K562 (cell line): ENCODE data around the gene RAB1B. TPM values are rescaled to one million over a fixed set of nuclear protein-coding genes. Genes with fewer than 3 reads are reported as not detected.

Experiments
- ATAC-seq: fragments of 200-7000 bp; cut with Tn5 transposase; 3 replicates; pipeline ENCODE4 v1.9.1; 2020; ENCODE audit warnings: moderate library complexity
- BruUV-seq: library from RNA; stranded (reverse); fragments of 400-500 nt; replicated peaks from 2 replicates; lab custom pipeline; 2021; lab: Mats Ljungman, UMichigan
- CTCF ChIA-PET: fragments of 300-600 bp; formaldehyde crosslinking; extraction: SDS; loops from one replicate; lab custom pipeline; 2021; ENCODE audit warnings: low intra/inter-chr PET ratio; lab: Yijun Ruan, JAX
- POLR2A ChIA-PET: fragments of 300-600, 350-650 bp; sonication (Branson Sonifier 250); formaldehyde crosslinking; extraction: SDS; loops from one replicate; lab custom pipeline; 2021; ENCODE audit warnings: antibody characterized with exemption, inconsistent platforms; lab: Yijun Ruan, JAX
- DNase-seq, 4 experiments: peaks; one replicate each; pipeline versions ENCODE4 v3.0.0 to v3.0.0-alpha.2; 2011 to 2018; ENCODE audit warnings: low spot score in 3 of 4, mixed read lengths in 3 of 4; ENCODE audit errors: extremely low read depth in 1 of 4
- FAIRE-seq: peaks from 2 replicates; lab custom pipeline; 2011; peaks lifted over from hg19 to GRCh38; lab: Jason Lieb, UNC
- H2AFZ ChIP-seq: 2 replicates; pipeline ENCODE4 v1.6.0; 2011; ENCODE audit warnings: low read depth, low read length, control low read depth, inconsistent platforms
- H3K27ac ChIP-seq: fragments of 200-600 bp; 3 replicates; pipeline ENCODE4 v1.8.0; 2011; ENCODE audit warnings: low read depth, mild to moderate bottlenecking, control low read depth, inconsistent platforms, low read length, moderate library complexity, mixed read lengths; ENCODE audit errors: extremely low read depth
- H3K27me3 ChIP-seq, 2 experiments: fragments of 300-600 bp in 1 of 2; 2 replicates in 1 of 2; 3 replicates in 1 of 2; pipeline versions ENCODE4 v1.6.0 to v1.8.0; 2011; ENCODE audit warnings: inconsistent platforms in 2 of 2, low read length in 2 of 2, mild to moderate bottlenecking in 1 of 2, mixed read lengths in 1 of 2, moderate library complexity in 1 of 2; ENCODE audit not compliant: control insufficient read depth in 2 of 2, insufficient read depth in 2 of 2
- H3K36me3 ChIP-seq: fragments of 300-600 bp; 3 replicates; pipeline ENCODE4 v1.8.0; 2011; ENCODE audit warnings: mild to moderate bottlenecking, low read length, inconsistent platforms; ENCODE audit not compliant: control insufficient read depth, insufficient read depth
- H3K4me1 ChIP-seq, 2 experiments: fragments of 200-600 bp in 1 of 2; replicated peaks in 1 of 2; 2 replicates in 1 of 2; 3 replicates in 1 of 2; pipeline versions ENCODE4 v1.5.1 to v1.8.0; 2011; ENCODE audit warnings: inconsistent platforms in 2 of 2, low read length in 2 of 2, mild to moderate bottlenecking in 1 of 2, mixed read lengths in 1 of 2, moderate library complexity in 1 of 2; ENCODE audit not compliant: control insufficient read depth in 2 of 2, insufficient read depth in 2 of 2
- H3K4me2 ChIP-seq: 2 replicates; pipeline ENCODE4 v1.6.1; 2011; ENCODE audit warnings: low read length, control low read depth, inconsistent platforms, mixed read lengths; ENCODE audit not compliant: insufficient read depth
- H3K4me3 ChIP-seq: fragments of 200-600 bp; sonication (generic), shearing (Covaris generic); 2 replicates; pipeline ENCODE4 v1.5.1; 2016; ENCODE audit warnings: control low read depth, inconsistent platforms
- H3K79me2 ChIP-seq: fragments of 200-600 bp; 3 replicates; pipeline ENCODE4 v1.8.0; 2011; ENCODE audit warnings: low read length, inconsistent platforms; ENCODE audit not compliant: control insufficient read depth, insufficient read depth
- H3K9ac ChIP-seq, 2 experiments: 2 replicates each; pipeline versions ENCODE4 v1.6.0 to v1.6.1; 2011; ENCODE audit warnings: low read depth in 2 of 2, low read length in 2 of 2, control low read depth in 1 of 2, inconsistent platforms in 1 of 2, mild to moderate bottlenecking in 1 of 2, mixed read lengths in 1 of 2; ENCODE audit not compliant: insufficient read depth in 1 of 2
- H3K9me1 ChIP-seq: one replicate; pipeline ENCODE4 v1.6.0; 2011; ENCODE audit warnings: inconsistent platforms, mild to moderate bottlenecking, low read length, moderate library complexity; ENCODE audit not compliant: control insufficient read depth, insufficient read depth
- H3K9me3 ChIP-seq: replicated peaks from 2 replicates; pipeline ENCODE4 v1.5.1; 2011; ENCODE audit warnings: low read depth, low read length, inconsistent platforms; ENCODE audit not compliant: control insufficient read depth, insufficient read depth
- H4K20me1 ChIP-seq: replicated peaks from 2 replicates; pipeline ENCODE4 v1.6.1; 2011; ENCODE audit warnings: low read length, inconsistent platforms, mixed read lengths; ENCODE audit not compliant: control insufficient read depth, insufficient read depth
- ELF1 ChIP-seq: fragments of 200-800 bp; sonication (Bioruptor generic); IDR thresholded peaks from 2 replicates; pipeline ENCODE4 v1.6.1; 2016; ENCODE audit warnings: missing genetic modification characterization, missing compliant biosample characterization
- HNRNPUL1 ChIP-seq: fragments of 200-400 bp; formaldehyde crosslinking; IDR thresholded peaks from 2 replicates; pipeline ENCODE4 v1.6.1; 2017; ENCODE audit warnings: low read length
- NR2C2 ChIP-seq, 2 experiments: fragments of 200-800 bp in 1 of 2; sonication (Bioruptor generic) in 1 of 2; sonication (generic) in 1 of 2; formaldehyde crosslinking in 1 of 2; IDR thresholded peaks; 2 replicates each; pipeline versions ENCODE4 v1.6.1 to v1.8.0; 2016 to 2022; ENCODE audit warnings: mild to moderate bottlenecking in 1 of 2, missing compliant biosample characterization in 1 of 2, missing genetic modification characterization in 1 of 2, missing genetic modification reagents in 1 of 2
- ZHX1 ChIP-seq: fragments of 150-350 bp; conservative IDR thresholded peaks from 2 replicates; pipeline ENCODE4 v1.6.1; 2014; ENCODE audit warnings: low read length
- ZNF174 ChIP-seq: fragments of 250-450 bp; sonication (Bioruptor Pico); IDR thresholded peaks from 2 replicates; pipeline ENCODE4 v1.4.0; 2020; ENCODE audit warnings: mild to moderate bottlenecking
- ZNF384 ChIP-seq: IDR thresholded peaks from 2 replicates; pipeline ENCODE4 v1.6.1; 2012; ENCODE audit warnings: low read depth, low read length, improper control_type of control experiment
- WGBS: fragments of 100-300 bp; shearing (Covaris generic); methylation state at CpG from one replicate; pipeline ENCODE4 v1.1.6; 2016; ENCODE audit warnings: low coverage, mixed read lengths; ENCODE audit not compliant: insufficient coverage; ENCODE audit errors: missing lambda C conversion rate; 5-methylcytosine and 5-hydroxymethylcytosine counted together
- in situ Hi-C: fragments of 300-500 bp; cut with MboI; formaldehyde crosslinking; loops from 4 replicates; pipeline ENCODE4 v1.15.0; 2018; ENCODE audit warnings: inconsistent platforms, mixed read lengths
- intact Hi-C: fragments of 100-400 bp; cut with micrococcal nuclease; formaldehyde crosslinking; loops from 2 replicates; pipeline ENCODE4 v1.14.2; 2022
- polyA plus RNA-seq, 8 experiments: library from polyadenylated mRNA; depleted of rRNA in 4 of 8; stranded (reverse) in 5 of 8; unstranded in 3 of 8; fragments of >200 nt; fragmentation: Nextera tagmentation in 2 of 8; fragmentation: Illumina TruSeq in 1 of 8; extraction: Ambion mirVana in 2 of 8; extraction: Trizol in 1 of 8; gene quantifications; 2 replicates each; pipeline versions ENCODE4 v1.2.1 to v1.2.3, GENCODE V29; 2011 to 2014; ENCODE audit warnings: inconsistent platforms in 1 of 8, missing spikeins in 1 of 8
- total RNA-seq, 7 experiments: library from RNA; depleted of rRNA in 6 of 7; stranded (reverse); fragments of >200 nt in 6 of 7; fragmentation: Illumina TruSeq in 2 of 7; extraction: Trizol in 2 of 7; gene quantifications; 2 replicates each; pipeline versions ENCODE4 v1.2.1 to v1.2.3, GENCODE V29; 2011 to 2021; ENCODE audit warnings: low replicate concordance in 1 of 7

RAB1B gene
- total and polyA plus RNA-seq, 9 of the 15 experiments (the other 6 are each of a cell fraction or from before 2014, with no cell fraction given): 5.6 to 146 (median 98.6) TPM

- TF ChIP-seq NR2C2 (CRISPR knock-in tag; IDR thresholded peaks at IDR 0.05) (no peak), NR2C2 (tag; IDR thresholded peaks at IDR 0.05) (no peak), ELF1 (tag) (no peak)
Measured at GRCh38 chr11:66321606-66322005, 53.2 kb downstream of the RAB1B start (continued).

- TF ChIP-seq ZHX1 (no peak), HNRNPUL1 (no peak), ZNF174 (CRISPR knock-in tag) (no peak), ZNF384 (no peak)
- H3K4me3 ChIP-seq: no peak overlapping the region
- no TSS peak for BruUV-seq
- CTCF ChIA-PET: interaction anchor here (0.7 to 1.5 kb wide), 2 partner anchors 11 to 100 kb away, joined by 8 to 16 read pairs; no protein-coding TSS in a partner anchor
- WGBS: 33% methylated on average over 7 of the region's 11 CpGs
- no peak overlapping the region for H3K27ac ChIP-seq
- peaks cover 3 to 46% of the 10 kb centered on the region in 2 experiments; a peak in 3 of 5 replicates for H3K4me1 ChIP-seq
- peak overlapping the region; percentile 87 for H2AFZ ChIP-seq
- FAIRE-seq (no peak), DNase-seq (peak in 1 of 4 experiments; percentile 44), ATAC-seq (no peak)
- no peaks in the 10 kb centered on the region for H3K27me3 ChIP-seq
- peaks cover 4% of the 10 kb centered on the region for H3K9me1 ChIP-seq
- no peaks in the 10 kb centered on the region for H3K9me3 ChIP-seq
- H3K9ac ChIP-seq: no peak overlapping the region
- in situ Hi-C loops (no loop called here), intact Hi-C loops (no loop called here)
- no peaks in the 10 kb centered on the region for H3K36me3 ChIP-seq
- H3K79me2 ChIP-seq: no peaks in the 10 kb centered on the region
- POLR2A ChIA-PET: interaction anchor here (0.7 to 1.4 kb wide), 2 partner anchors 10 to 19 kb away, joined by 3 to 9 read pairs; no protein-coding TSS in a partner anchor
- no peak overlapping the region for H3K4me2 ChIP-seq
- no peaks in the 10 kb centered on the region for H4K20me1 ChIP-seq
Measured at GRCh38 chr11:66322732-66323427, 54.4 kb downstream of the RAB1B start.
